K562 (cell line): Measurements from ENCODE around the gene PEX5. TPM values are rescaled to one million over a fixed set of nuclear protein-coding genes. Genes with fewer than 3 reads are reported as not detected.
A peak's percentile ranks its signal among the peaks of the same experiment; 100 is the strongest.

Experiments
- BCOR ChIP-seq: fragments of 450-650 bp; IDR thresholded peaks from 2 replicates; pipeline ENCODE4 v1.6.1; 2016
- CBX8 ChIP-seq: fragments of 200-600 bp; sonication (generic); IDR thresholded peaks from 2 replicates; pipeline ENCODE4 v1.6.1; 2012; ENCODE audit warnings: borderline replicate concordance, mixed run types, low read depth, mild to moderate bottlenecking, moderate library complexity, mixed read lengths, low read length, control low read depth, inconsistent platforms; ENCODE audit not compliant: poor library complexity, severe bottlenecking; ENCODE audit errors: extremely low read depth
- CREM ChIP-seq: IDR thresholded peaks from 2 replicates; pipeline ENCODE4 v1.6.1; 2014; ENCODE audit warnings: antibody characterized with exemption, low read depth
- KDM1A ChIP-seq, 2 experiments: fragments of 450-650 bp; IDR thresholded peaks; 2 replicates each; pipeline ENCODE4 v1.6.1; 2016; ENCODE audit warnings: mild to moderate bottlenecking in 2 of 2
- KDM5B ChIP-seq: fragments of 200-600 bp; sonication (generic); IDR thresholded peaks from 2 replicates; pipeline ENCODE4 v1.6.1; 2012; ENCODE audit warnings: low read depth, mild to moderate bottlenecking, moderate library complexity, low read length, control low read depth, inconsistent platforms; ENCODE audit not compliant: insufficient replicate concordance
- MCM2 ChIP-seq: fragments of 450-650 bp; IDR thresholded peaks from 2 replicates; pipeline ENCODE4 v1.6.1; 2017; ENCODE audit warnings: low read depth, mild to moderate bottlenecking
- NFATC3 ChIP-seq: fragments of 450-650 bp; IDR thresholded peaks from 2 replicates; pipeline ENCODE4 v1.6.1; 2017; ENCODE audit warnings: mild to moderate bottlenecking
- PHF21A ChIP-seq: fragments of 450-650 bp; IDR thresholded peaks from 2 replicates; pipeline ENCODE4 v1.6.1; 2017; ENCODE audit warnings: low read depth, borderline replicate concordance
- RBM17 ChIP-seq: fragments of 200-400 bp; formaldehyde crosslinking; IDR thresholded peaks from 2 replicates; pipeline ENCODE4 v1.6.1; 2017; ENCODE audit warnings: low read depth, mild to moderate bottlenecking, low read length, borderline replicate concordance
- RNF2 ChIP-seq: sonication (generic); IDR thresholded peaks from 2 replicates; pipeline ENCODE4 v1.6.1; 2016
- SMAD4 ChIP-seq: fragments of 250-450 bp; sonication (Bioruptor Pico); conservative IDR thresholded peaks from 2 replicates; pipeline ENCODE4 v1.8.0; 2021; ENCODE audit warnings: inconsistent platforms, mild to moderate bottlenecking, moderate library complexity
- SRSF3 ChIP-seq: fragments of 200-400 bp; formaldehyde crosslinking; IDR thresholded peaks from 2 replicates; pipeline ENCODE4 v1.6.1; 2016; ENCODE audit warnings: mild to moderate bottlenecking, low read length, moderate library complexity; ENCODE audit not compliant: insufficient read depth
- STAT6 ChIP-seq: sonication (generic); formaldehyde crosslinking; IDR thresholded peaks from 2 replicates; pipeline ENCODE4 v1.8.1; 2023; ENCODE audit warnings: mild to moderate bottlenecking, missing genetic modification reagents
- TAF9B ChIP-seq: fragments of 450-650 bp; IDR thresholded peaks from 2 replicates; pipeline ENCODE4 v1.6.1; 2018; ENCODE audit warnings: mild to moderate bottlenecking; ENCODE audit not compliant: partially characterized antibody
- TEAD1 ChIP-seq, 2 experiments: fragments of 450-650 bp in 1 of 2; sonication (generic) in 1 of 2; formaldehyde crosslinking; IDR thresholded peaks; 2 replicates each; pipeline versions ENCODE4 v1.4.0 to v1.8.0; 2020 to 2022; ENCODE audit warnings: mild to moderate bottlenecking in 2 of 2, missing genetic modification reagents in 1 of 2
- ZBTB11 ChIP-seq, 3 experiments: fragments of 200-800 bp in 1 of 3; fragments of 250-450 bp in 1 of 3; fragments of 450-650 bp in 1 of 3; sonication (Bioruptor Pico) in 1 of 3; sonication (Bioruptor generic) in 1 of 3; formaldehyde crosslinking in 1 of 3; IDR thresholded peaks; 2 replicates each; pipeline versions ENCODE4 v1.6.1 to v1.8.0; 2016 to 2022; ENCODE audit warnings: mild to moderate bottlenecking in 2 of 3, missing genetic modification characterization in 2 of 3, missing compliant biosample characterization in 1 of 3, moderate library complexity in 1 of 3
- ZBTB7A ChIP-seq: IDR thresholded peaks from 2 replicates; pipeline ENCODE4 v1.6.1; 2011; ENCODE audit warnings: low read depth, mild to moderate bottlenecking, low read length, moderate library complexity, borderline replicate concordance; ENCODE audit not compliant: control insufficient read depth
- ZNF316 ChIP-seq: fragments of 450-650 bp; IDR thresholded peaks from 2 replicates; pipeline ENCODE4 v1.6.1; 2016
- ZNF589 ChIP-seq: fragments of 200-800 bp; sonication (Bioruptor generic); IDR thresholded peaks from 2 replicates; pipeline ENCODE4 v1.6.1; 2016; ENCODE audit warnings: low read depth, missing genetic modification characterization, missing compliant biosample characterization
- polyA plus RNA-seq, 8 experiments: library from polyadenylated mRNA; depleted of rRNA in 4 of 8; stranded (reverse) in 5 of 8; unstranded in 3 of 8; fragments of >200 nt; fragmentation: Nextera tagmentation in 2 of 8; fragmentation: Illumina TruSeq in 1 of 8; extraction: Ambion mirVana in 2 of 8; extraction: Trizol in 1 of 8; gene quantifications; 2 replicates each; pipeline versions ENCODE4 v1.2.1 to v1.2.3, GENCODE V29; 2011 to 2014; ENCODE audit warnings: inconsistent platforms in 1 of 8, missing spikeins in 1 of 8
- total RNA-seq, 7 experiments: library from RNA; depleted of rRNA in 6 of 7; stranded (reverse); fragments of >200 nt in 6 of 7; fragmentation: Illumina TruSeq in 2 of 7; extraction: Trizol in 2 of 7; gene quantifications; 2 replicates each; pipeline versions ENCODE4 v1.2.1 to v1.2.3, GENCODE V29; 2011 to 2021; ENCODE audit warnings: low replicate concordance in 1 of 7

Gene PEX5
- total and polyA plus RNA-seq, 9 of the 15 experiments (the other 6 are each of a cell fraction or from before 2014, with no cell fraction given): 1.4 to 26.1 (median 14.0) TPM

GRCh38 chr12:7189398-7190267, at the start of gene PEX5 (continued):
- no peak for TF ChIP-seq STAT6 (CRISPR knock-in tag)
- 0 out of 2 replicates have a peak, but pooled peaks have one; percentile 58 for TF ChIP-seq BCOR
- TF ChIP-seq TAF9B: no peak
- TF ChIP-seq CBX8: no peak
- TF ChIP-seq CREM: peak; percentile 49; the same call in 1 of the 2 replicates
- no peak for TF ChIP-seq RBM17
- TF ChIP-seq MCM2: no peak
- TF ChIP-seq ZNF589 (CRISPR knock-in tag): no peak
- 0 out of 6 replicates have a peak, but pooled peaks of 1 of the 3 experiments have one; percentile 22 for TF ChIP-seq ZBTB11 (CRISPR knock-in tag; IDR thresholded peaks at IDR 0.05)
- peak; percentile 49; the same call in 1 of the 2 replicates for TF ChIP-seq RNF2
- TF ChIP-seq ZNF316: no peak
- peak; percentile 14 for TF ChIP-seq KDM5B
- peak; percentile 52; the same call in 1 of the 2 replicates for TF ChIP-seq ZBTB7A
- no peak for TF ChIP-seq TEAD1 (CRISPR knock-in tag; IDR thresholded peaks at IDR 0.05)
- TF ChIP-seq SRSF3: no peak
- peak in 1 of 2 experiments; percentile 44; a peak in 2 of 4 replicates for TF ChIP-seq KDM1A (IDR thresholded peaks at IDR 0.05)
- no peak for TF ChIP-seq NFATC3
- 0 out of 2 replicates have a peak, but pooled peaks have one; percentile 26 for TF ChIP-seq SMAD4 (CRISPR knock-in tag)
- TF ChIP-seq PHF21A: no peak
